ENCODE data around the gene PTGER2.

Gene PTGER2, protein sequence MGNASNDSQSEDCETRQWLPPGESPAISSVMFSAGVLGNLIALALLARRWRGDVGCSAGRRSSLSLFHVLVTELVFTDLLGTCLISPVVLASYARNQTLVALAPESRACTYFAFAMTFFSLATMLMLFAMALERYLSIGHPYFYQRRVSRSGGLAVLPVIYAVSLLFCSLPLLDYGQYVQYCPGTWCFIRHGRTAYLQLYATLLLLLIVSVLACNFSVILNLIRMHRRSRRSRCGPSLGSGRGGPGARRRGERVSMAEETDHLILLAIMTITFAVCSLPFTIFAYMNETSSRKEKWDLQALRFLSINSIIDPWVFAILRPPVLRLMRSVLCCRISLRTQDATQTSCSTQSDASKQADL

DNA sequence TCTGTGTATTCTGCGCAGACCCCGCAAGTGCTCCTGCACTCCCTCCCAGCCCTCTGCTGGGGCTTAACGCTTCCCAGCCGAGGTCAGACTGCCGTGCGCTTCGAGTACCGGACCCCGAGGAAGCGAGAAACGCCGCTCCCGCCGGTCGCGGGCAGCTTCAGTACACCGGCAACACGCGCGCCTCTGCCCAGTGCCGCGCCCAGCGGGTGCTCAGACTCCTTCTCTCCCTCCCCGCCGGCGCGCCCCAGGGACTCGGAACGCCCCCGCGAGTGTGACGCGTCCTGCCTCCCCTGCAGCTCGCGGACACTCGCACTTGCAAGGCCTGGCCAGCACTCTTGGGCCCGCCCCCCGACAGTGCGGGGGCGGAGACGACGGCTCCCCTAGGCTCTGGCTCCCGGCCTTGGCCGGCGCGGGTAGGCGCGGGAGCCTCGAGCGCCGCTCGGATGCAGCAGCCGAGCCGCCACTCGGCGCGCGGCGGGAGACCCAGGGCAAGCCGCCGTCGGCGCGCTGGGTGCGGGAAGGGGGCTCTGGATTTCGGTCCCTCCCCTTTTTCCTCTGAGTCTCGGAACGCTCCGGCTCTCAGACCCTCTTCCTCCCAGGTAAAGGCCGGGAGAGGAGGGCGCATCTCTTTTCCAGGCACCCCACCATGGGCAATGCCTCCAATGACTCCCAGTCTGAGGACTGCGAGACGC is at the start of gene PTGER2:
Gene PTGER2, plus strand, starts transcription at position 410 of the 692 bp plus-strand sequence. Its CDS starts 237 bp downstream, at position 647.
- peak; percentile 59 for DNase-seq (ENCODE audit: low read depth)

DNA sequence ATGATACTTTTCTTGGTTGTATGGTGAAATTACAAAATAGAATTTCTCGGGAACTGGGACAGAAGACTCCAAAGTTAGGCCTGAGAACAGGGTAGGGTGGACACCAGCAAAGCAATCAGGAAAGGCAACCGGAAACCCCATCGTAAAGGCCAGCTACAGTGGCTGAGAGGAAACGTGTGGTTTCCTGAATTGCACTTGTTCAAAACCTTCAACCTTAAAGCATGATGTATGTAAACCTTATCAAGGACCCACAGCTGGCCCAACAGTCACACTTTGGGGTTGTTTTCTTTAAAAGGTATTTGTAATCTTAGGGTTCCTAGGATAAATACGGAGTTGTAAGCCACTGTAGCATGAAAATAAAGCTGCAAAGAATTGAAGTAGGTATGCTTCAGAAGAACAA is 48.9 kb upstream of the PTGER2 start:
- no peak for DNase-seq (ENCODE audit: low read depth)

DNA sequence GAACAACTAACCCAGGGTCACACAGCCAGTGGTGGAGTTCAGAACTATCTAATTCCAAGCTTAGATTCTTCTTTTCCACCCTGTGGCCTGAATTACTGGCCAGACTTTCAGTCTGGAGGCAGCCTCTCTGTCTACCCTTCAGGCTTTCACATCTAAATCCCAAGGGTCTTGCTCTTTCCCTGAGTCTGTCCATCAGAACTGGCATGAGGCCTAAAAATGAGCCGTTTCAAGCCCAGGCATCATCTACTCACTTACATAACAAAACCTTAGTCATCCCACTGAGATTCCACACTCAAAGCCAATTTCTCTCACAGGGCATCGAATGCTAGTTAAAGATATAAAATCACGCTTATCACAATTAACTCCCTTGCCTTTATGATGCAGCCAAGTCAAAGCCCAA is 47.9 kb upstream of the PTGER2 start:
- no peak for DNase-seq (ENCODE audit: low read depth)

DNA sequence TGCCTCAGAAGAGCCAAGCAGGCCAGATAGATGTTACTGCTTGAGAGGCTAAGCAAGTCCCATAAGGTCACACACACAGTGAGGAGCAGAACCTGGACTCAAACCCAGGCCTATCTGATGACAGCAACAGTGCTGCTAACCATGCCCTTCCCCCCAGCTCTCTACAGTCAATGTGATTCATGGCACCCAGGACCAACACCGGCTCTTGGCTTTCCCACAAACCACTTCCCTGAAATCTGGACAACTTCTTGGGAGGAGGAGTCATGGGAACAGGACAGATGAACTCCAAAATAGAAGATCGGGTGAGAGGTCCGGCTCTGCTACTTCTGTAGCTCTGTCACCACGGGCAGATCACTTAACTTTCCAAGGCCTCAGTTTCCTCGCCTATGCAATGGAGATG is 47.3 kb upstream of the PTGER2 start:
- no peak for DNase-seq (ENCODE audit: low read depth)

DNA sequence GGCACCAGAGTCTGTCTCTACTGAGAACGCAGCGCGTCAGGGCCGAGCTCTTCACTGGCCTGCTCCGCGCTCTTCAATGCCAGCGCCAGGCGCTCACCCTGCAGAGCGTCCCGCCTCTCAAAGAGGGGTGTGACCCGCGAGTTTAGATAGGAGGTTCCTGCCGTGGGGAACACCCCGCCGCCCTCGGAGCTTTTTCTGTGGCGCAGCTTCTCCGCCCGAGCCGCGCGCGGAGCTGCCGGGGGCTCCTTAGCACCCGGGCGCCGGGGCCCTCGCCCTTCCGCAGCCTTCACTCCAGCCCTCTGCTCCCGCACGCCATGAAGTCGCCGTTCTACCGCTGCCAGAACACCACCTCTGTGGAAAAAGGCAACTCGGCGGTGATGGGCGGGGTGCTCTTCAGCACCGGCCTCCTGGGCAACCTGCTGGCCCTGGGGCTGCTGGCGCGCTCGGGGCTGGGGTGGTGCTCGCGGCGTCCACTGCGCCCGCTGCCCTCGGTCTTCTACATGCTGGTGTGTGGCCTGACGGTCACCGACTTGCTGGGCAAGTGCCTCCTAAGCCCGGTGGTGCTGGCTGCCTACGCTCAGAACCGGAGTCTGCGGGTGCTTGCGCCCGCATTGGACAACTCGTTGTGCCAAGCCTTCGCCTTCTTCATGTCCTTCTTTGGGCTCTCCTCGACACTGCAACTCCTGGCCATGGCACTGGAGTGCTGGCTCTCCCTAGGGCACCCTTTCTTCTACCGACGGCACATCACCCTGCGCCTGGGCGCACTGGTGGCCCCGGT is 46.4 kb upstream of the PTGER2 start, which contains the start of gene PTGDR:
Gene PTGDR, plus strand, starts transcription at position 198 of the 778 bp plus-strand sequence. Its CDS starts 117 bp downstream, at position 315.
- no peak for DNase-seq (ENCODE audit: low read depth)

DNA sequence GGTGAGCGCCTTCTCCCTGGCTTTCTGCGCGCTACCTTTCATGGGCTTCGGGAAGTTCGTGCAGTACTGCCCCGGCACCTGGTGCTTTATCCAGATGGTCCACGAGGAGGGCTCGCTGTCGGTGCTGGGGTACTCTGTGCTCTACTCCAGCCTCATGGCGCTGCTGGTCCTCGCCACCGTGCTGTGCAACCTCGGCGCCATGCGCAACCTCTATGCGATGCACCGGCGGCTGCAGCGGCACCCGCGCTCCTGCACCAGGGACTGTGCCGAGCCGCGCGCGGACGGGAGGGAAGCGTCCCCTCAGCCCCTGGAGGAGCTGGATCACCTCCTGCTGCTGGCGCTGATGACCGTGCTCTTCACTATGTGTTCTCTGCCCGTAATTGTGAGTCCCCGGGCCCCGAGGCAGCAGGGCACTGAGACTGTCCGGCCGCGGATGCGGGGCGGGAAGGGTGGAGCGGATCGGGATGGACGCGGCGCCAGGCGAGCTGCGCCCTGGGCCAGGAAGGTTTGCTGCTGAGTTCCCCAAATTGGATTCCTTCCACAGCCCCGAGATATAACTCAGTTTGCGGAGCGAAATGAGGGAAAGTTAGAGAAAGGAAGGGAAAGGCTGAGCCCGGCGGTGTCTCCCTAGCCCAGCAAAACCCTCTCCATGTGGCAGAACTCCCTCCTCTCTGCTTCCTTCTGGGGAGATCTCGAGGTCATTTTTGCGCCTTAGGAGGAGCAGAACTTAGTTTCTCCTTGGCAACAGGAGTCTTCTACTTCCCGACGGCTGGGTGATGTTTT is 45.6 kb upstream of the PTGER2 start:
- no peak for DNase-seq (ENCODE audit: low read depth)

DNA sequence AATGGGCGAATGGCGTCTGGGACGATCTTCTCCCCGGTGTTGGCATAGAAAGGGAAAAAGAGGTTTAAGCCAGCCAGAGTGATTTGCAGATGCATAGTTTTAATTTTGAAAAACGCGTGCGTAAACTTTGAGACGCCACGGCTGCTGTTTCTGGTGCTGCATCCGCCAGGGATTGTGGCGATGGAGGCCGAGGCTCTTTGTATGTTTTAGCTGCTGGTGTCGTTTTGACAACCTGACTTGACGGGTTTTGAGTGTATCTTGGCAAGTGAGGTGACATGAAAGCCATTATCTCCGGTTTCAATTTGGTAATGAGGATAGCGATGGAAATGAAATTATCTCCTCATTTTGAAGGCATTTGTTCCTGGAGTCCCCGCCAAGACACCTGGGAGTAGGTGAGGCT is 45.0 kb upstream of the PTGER2 start:
- DNase-seq (ENCODE audit: low read depth), result no peak

DNA sequence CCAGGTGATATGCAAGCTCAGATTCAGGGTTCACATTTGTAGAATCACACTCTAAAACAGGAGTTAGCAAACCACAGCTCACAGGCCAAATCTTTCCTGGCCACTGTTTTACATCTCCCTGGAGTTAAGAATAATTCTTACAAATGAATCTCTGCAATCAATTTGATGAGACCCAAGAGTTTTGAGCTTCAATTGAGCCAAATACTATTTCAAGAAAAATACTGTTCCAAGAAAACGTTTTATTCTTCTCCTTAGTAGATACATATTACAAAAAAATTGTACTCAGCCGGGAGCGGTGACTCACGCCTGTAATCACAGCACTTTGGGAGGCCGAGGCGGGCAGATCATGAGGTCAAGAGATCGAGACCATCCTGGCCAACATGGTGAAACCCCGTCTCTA is 44.1 kb upstream of the PTGER2 start:
- DNase-seq (ENCODE audit: low read depth), result no peak

DNA sequence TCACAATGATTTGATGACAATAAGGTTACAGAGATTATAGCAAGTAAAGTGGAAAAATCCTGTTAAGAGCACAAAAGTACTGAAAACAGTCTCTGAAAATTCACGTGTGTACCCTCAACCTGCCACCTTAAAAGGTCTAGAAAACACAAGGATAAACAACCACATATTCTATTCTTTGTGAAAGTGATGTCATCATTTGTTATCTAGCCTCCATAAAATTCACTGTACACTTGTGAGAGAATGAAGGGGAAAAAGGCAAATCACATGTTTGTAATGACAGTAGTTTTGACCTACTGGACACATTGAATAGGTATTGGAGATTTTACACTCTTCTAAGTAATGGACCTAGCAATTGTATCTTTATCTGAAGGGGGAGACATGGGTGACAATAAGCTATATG is 42.6 kb upstream of the PTGER2 start:
- DNase-seq (ENCODE audit: low read depth), result no peak

DNA sequence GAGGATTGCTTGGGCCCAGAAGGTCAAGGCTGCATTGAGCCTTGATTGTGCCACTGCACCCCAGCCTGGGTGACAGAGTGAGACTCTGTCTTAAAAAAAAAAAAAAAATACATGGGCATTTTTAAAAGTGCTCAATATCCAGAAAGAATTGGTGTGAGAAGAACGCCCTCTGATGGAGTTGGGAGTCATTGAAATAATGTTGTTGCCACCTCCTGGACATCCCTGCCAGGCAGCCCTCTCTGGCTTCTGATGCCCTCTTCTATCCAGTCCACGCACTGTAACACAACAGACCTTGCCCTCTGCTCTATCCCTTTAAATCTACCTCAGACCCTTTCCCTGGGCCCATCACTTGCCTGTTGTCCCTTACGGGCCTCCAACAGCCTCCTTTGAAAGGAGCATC is 41.7 kb upstream of the PTGER2 start:
- DNase-seq (ENCODE audit: low read depth), result no peak

DNA sequence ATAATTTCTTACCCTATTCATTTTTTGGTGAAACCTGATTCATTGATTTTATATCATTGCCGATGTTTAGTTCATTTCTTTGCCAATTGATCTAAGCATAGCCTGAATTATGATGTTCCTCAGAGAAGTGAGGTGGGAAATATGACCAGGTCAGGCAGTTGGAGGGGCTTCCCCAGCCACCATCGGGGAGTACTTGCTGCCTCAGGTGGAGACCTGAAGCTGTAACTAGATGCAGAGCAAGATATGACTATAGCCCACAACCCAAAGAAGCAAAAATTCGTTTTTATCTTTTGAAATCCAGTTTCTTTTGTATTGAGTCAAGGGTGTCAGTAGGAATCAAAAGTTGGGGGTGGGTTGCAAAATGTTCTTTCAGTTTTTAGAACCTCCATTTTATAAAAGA is 38.7 kb upstream of the PTGER2 start:
- DNase-seq (ENCODE audit: low read depth), result no peak

DNA sequence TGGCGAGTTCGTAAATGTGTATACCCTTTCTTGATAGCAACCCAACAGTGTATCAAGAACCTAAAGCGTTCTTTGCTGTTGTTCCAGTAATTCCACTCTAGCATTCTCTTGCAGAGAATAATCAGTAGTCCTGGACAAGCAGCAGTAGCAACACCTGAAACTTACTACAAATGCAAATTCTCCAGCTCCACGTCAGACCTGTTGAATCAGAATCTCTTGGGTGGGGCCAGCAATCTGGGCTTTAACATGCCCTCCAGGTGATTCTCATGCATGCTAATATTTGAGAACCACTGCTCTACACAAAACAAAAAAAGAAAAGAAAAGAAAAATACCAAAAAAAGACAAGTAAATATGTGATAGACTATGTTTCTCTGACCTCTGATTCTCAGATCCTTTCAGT is 36.6 kb upstream of the PTGER2 start:
- DNase-seq (ENCODE audit: low read depth), result no peak

DNA sequence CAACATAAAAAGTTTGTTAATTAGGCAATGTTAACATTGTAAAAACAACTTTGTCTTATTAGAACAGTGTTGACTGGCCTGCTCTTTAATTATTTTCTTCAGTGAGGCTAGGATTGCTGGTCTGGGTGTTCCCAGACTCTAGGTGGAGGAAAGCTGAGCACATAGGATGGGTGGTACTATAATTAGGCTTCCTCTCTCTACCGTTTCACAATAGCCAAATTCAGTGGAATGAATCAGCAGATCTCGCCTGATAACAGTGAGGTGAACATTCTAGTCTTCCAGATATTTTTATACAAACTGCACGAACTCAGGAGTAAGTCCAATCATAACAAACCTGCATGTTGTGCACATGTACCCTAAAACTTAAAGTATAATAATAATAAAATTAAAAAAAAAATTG is 34.7 kb upstream of the PTGER2 start:
- no peak for DNase-seq (ENCODE audit: low read depth)

DNA sequence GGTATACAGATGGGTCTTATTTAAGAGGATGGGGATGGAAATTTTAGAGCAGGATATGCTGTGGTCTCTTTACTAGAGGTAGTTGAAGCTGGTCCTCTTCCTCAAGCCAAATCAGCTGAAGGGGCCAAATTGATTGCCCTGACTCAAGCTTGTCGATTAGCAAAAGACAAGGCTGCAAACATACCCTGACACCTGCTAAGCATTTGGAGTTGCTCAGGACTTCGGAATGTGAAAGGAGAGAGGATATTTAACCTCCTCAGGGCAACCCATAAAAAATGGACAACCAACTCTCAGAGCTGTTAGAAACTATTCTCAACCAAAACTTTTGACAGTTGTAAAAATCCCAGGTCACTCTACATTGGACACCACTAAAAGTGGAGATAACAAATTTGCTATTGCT is 31.0 kb upstream of the PTGER2 start:
- no peak for DNase-seq (ENCODE audit: low read depth)

DNA sequence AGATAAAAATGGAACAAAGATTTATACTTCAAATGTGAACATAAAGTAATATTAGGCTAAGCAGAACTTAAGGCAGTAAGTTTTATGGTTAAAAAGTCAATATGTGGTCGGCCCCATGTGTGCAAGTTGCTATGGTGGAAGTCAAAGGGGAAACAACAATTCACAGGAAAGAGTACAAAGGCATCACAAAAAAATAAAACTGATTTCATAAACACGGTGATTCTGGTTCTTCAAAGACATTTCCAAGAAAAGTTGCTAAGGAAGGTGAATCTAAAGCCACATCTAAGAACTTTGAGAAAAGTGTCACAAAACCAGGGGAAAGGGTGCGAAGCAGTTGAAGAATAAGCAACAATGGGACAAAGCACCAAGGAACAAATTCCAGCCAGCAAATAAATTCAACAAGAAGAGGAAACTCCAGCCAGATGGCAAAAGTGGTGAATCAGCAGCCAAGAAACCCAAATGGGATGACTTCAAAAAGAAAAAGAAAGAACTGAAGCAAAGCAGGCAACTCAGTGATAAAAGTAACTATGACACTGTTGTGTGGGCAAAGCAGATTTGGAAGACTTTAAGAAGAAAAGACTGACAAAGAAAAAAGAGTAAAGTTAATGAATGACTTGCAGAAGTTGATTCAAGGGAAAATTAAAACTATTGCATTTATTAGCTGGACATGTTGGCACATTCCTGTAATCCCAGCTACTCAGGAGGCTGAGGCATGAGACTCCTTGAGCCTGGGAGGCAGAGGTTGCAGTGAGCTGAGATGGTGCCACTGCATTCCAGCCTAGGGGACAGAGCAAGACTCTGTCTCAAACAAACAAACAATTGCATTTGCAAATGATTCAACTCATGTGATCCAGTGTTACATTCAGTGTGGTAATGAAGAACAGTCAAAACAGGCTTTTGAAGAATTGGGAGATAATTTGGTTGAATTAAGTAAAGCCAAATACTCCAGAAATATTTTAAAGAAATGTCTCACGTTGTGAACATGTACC is 27.2 kb upstream of the PTGER2 start:
- DNase-seq (ENCODE audit: low read depth), result no peak

DNA sequence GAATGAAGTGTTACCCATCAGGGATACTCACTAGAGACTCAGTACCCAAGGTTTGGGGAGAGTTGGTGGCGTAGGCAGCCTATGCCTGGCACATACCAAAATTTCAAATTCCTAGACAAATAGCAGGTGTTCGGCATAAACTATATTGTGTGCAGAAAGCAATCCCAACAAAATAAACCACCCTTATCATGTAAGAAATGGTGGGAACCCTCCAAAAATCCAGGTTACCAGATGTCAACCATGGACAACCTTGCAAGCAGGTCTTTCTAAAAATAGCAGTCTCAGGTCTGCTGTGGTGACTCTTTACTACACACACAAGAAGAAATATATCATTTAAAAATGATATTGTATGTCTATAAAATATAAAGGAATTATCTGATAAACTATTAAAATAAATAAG is 17.7 kb upstream of the PTGER2 start:
- no peak for DNase-seq (ENCODE audit: low read depth)

DNA sequence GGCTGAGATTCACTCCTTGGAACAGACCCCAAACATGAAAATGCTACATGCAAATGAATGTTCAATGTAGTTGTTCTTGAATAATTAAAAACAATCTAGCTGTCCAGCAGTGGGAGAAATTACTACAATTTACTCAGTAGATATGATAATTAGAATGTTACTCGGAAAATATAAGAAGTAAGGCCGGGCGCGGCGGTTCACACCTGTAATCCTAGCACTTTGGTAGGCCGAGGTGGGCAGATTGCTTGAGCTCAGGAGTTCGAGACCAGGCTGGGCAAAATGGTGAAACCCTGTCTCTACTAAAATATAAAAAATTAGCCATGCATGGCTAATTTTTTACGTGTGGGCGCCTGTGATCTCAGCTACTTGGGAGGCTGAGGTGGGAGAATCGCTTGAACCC is 15.3 kb upstream of the PTGER2 start:
- no peak for DNase-seq (ENCODE audit: low read depth)

DNA sequence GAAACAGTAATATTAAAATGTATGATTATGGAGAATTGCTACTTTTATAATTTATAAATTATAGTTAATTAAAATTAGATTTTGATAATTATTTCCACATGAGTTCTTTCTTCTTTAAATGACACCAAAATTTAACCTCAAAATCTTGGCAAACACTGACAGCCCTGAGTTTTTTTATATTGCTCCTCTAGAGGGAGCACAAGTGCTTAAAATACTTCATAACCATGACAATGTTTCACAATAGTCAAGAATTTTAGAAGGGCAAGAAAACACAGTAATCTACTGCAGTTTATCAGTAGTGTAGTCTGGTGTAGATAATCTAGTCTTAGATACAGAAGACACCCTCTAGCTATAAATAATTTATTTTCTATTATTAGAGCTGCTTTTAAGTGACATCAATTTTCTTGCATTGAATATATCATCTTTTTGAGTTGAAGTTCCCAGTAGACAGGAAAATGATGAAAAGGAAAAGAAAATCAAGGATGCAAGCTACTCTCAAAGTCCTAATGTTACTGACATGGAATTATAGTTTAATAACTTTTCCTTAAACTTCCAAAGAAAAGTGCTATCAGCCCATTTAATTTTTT is 14.3 kb upstream of the PTGER2 start:
- DNase-seq (ENCODE audit: low read depth), result no peak

DNA sequence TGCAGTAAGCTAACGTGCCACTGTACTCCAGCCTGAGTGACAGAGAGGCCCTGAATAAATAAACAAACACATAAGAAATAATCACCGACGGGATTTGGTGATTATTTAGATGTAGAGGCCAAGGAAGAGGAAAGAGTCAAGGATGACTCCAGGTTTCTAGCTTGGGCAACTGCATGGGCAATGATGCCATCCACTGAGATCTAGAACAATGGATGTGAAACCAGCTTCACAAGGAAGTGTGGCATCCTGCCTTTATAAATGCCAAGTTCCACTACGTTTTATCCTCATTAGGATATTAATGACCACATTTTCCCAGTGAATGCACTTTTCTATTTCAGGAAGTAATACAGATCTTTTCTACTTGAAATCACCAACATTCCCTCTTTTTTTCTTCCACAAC is 10.9 kb upstream of the PTGER2 start:
- DNase-seq (ENCODE audit: low read depth), result no peak

DNA sequence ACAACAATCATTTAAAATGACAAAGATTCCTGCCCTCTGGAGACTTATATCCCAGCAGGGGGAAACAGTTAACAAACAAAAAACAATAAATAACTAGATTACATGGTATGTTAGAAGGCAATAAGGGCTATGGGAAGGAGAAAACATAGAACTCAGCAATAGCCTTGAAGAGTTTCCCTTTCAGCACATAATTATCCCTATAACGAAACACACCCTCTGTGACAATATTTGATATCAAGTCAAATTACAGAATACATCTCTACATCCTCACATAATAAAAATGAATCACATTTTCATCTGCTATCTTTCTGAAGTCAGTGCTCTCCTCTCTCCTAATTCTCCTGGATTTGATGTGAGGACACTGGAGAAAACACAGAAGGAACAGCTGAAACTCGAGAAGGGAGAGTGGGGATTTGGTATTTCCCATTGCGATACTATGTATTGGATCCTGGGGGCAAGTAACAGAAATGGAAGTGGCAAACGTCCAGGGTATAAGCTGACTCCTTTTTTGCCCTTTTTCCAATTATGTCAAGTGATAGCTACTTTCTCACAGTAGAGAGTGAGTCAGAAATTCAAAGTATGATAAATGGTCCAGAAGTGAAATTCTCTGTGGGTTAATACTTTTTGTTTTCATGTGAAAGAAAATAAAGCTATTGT is 9.7 kb upstream of the PTGER2 start:
- DNase-seq (ENCODE audit: low read depth), result no peak

All from stimulated activated CD8-positive, alpha-beta memory T cell treated with anti-CD3 and anti-CD28 coated beads, Interleukin-7, amount 100 ng/mL, for 24 hours (primary cell).